ENCODE results near the gene STK10. TPM values are rescaled to one million over a fixed set of nuclear protein-coding genes. Genes with fewer than 3 reads are reported as not detected.

STK10 gene
- total RNA-seq, 2 experiments from 2014 or later: 98.2 to 104 TPM

DNA sequence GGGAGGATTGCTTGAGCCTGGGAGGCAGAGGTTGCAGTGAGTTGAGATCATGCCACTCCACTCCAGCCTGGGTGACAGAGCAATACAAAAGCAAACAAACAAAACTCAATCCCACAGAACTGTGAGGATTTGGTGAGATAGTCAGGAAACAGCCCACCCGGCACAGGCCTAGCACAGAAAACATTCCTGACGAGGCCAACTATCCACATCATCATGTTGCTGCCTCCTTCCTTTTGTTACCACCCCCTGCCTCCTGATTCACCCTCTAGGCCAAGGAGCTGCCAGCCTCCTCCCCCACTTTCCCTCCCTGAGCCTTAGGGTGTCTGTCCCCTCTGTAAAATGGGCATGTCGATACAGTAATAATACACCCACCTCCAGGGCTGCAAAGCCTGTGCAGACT lies 39.0 kb downstream of the STK10 start:
- Mint-ChIP-seq H3K27ac (peak overlapping the region; percentile 61), H3K27me3 (no peaks in the 10 kb centered on the region), H3K4me1 (ENCODE audit: low read depth) (peaks cover 84% of the 10 kb centered on the region), H3K36me3 (peaks cover 24% of the 10 kb centered on the region), H3K4me3 (no peak overlapping the region), H3K9me3 (no peaks in the 10 kb centered on the region)
- POLR2A ChIA-PET: interaction anchor here (0.6 kb wide), 1 partner anchor 38 kb away, joined by 3 read pairs; no protein-coding TSS in a partner anchor
- intact Hi-C loops (cut with micrococcal nuclease): no loop called here
- CTCF ChIA-PET: no interaction called here
- no peak for DNase-seq

DNA sequence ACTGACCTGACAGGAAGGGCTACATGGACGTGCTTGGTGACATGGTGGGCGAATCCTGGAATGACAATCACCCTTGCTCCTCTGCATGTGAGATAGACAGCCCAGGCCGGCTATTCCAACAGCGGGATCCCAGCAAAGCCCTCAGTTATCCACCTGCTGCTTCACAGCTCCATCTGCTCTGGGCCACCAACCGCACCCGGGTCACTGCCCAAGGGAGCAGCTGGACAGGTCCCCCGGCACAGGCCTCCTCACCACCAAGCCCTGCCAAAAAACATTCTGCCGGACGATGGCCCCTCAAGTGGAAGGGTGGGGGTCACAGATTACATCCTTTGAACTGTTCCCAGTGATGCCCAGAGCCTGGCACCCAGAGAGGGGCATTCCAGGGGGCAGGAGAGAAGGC lies 39.6 kb downstream of the STK10 start:
- intact Hi-C loops (cut with micrococcal nuclease): no loop called here
- Mint-ChIP-seq H3K27me3 (no peaks in the 10 kb centered on the region), H3K9me3 (no peaks in the 10 kb centered on the region), H3K27ac (peak overlapping the region; percentile 53), H3K36me3 (peaks cover 19% of the 10 kb centered on the region), H3K4me3 (no peak overlapping the region), H3K4me1 (ENCODE audit: low read depth) (peaks cover 85% of the 10 kb centered on the region)
- CTCF ChIA-PET: no interaction called here
- DNase-seq: no peak
- POLR2A ChIA-PET: interaction anchor here (0.6 kb wide), 1 partner anchor 39 kb away, joined by 3 read pairs; no protein-coding TSS in a partner anchor

DNA sequence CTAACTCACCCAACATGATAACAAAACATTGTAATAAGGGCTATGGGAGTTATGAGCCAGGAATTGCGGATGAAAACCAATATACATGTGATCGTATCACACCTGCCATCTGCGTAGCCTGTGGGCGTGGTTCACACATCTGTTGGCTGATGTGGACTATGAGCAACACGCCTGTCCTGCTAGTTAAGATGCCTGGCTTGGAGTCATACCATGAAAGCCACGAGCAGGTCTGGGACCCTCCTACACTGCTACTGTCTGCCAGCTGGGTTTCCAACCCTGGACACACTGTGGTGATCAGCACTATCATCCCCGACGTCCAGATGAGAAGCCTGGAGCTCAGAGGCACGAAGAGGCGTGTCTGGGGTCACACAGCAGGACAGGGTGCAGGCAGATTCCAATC lies 40.2 kb downstream of the STK10 start:
- no peak overlapping the region for H3K4me3 Mint-ChIP-seq
- H3K36me3 Mint-ChIP-seq: peaks cover 16% of the 10 kb centered on the region
- DNase-seq: peak; percentile 36
- H3K9me3 Mint-ChIP-seq: no peaks in the 10 kb centered on the region
- peaks cover 86% of the 10 kb centered on the region for H3K4me1 Mint-ChIP-seq (ENCODE audit: low read depth)
- intact Hi-C loops (cut with micrococcal nuclease): no loop called here
- H3K27me3 Mint-ChIP-seq: no peaks in the 10 kb centered on the region
- H3K27ac Mint-ChIP-seq: peak overlapping the region; percentile 69
- ChIA-PET POLR2A (no interaction called here), CTCF (no interaction called here)

DNA sequence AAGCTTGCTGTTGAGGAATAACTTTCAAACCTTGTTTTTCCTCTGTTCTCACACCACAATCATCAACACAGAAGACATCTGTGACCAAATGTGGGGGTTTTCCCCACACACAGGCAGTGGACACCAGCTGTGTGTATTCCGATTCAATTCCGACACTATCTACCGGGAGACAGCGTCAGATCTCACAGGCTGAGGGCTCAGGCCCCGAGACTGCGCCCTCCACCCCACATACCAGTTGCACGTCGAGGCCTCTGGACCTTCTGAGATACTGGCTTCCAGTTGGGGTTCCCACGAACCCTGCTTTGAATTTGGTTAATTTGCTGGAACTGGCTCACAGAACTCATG lies 41.3 kb downstream of the STK10 start:
- intact Hi-C loops (cut with micrococcal nuclease): no loop called here
- no peak for DNase-seq
- H3K36me3 Mint-ChIP-seq: peaks cover 13% of the 10 kb centered on the region
- ChIA-PET POLR2A (no interaction called here), CTCF (interaction anchor here (0.7 kb wide), 1 partner anchor 9 kb away, joined by 3 read pairs; no protein-coding TSS in a partner anchor)
- peak overlapping the region; percentile 69 for H3K27ac Mint-ChIP-seq
- no peak overlapping the region for H3K4me3 Mint-ChIP-seq
- H3K9me3 Mint-ChIP-seq: no peaks in the 10 kb centered on the region
- H3K4me1 Mint-ChIP-seq (ENCODE audit: low read depth): peaks cover 90% of the 10 kb centered on the region
- H3K27me3 Mint-ChIP-seq: no peaks in the 10 kb centered on the region

DNA sequence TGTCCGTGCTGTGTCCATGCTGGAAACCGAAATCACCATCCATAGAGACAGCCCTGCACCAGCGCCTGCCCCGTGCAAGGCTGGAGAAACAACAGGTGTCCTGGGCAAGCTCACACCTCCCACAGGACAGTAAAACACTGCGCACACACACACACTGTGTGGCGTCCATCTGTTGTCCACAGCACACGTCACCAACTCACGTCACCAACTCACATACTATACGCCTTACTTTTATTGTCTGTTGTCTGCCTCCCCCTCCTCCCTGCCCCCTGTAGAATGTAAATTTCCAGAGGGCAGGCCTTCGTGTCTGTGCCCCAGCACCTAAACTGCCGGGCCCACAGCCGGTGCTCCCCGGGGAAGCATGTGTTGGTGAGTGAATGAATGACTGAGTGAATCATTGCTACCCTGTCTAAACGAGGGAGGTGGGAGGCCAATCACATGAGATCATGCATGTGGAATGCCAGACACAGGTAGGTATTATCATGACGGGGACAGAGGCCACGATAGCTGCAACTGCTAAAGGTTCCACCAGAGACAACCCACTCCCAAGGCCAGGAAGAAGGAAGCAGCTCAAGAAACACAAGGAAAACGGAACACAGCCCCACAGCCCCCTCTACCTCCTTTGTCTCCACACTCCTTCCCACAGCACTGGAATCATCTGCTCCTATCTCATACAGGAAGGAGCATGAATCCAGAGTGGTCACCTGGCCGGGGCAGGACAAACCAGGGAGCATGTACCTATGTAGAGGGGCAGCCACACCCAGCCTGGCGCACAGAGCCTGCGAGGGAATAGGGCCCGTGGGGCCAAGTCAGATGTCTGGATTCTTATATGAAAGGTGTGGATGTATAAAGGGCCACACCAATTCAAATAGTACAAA lies 41.9 kb downstream of the STK10 start:
- intact Hi-C loops (cut with micrococcal nuclease): no loop called here
- H3K4me1 Mint-ChIP-seq (ENCODE audit: low read depth): peaks cover 87% of the 10 kb centered on the region
- H3K9me3 Mint-ChIP-seq: no peaks in the 10 kb centered on the region
- peaks cover 10% of the 10 kb centered on the region for H3K36me3 Mint-ChIP-seq
- no peak overlapping the region for H3K4me3 Mint-ChIP-seq
- ChIA-PET CTCF (interaction anchor here (0.7 kb wide), 1 partner anchor 10 kb away, joined by 3 read pairs; no protein-coding TSS in a partner anchor), POLR2A (no interaction called here)
- H3K27ac Mint-ChIP-seq: peak overlapping the region; percentile 62
- DNase-seq: no peak
- H3K27me3 Mint-ChIP-seq: no peaks in the 10 kb centered on the region

DNA sequence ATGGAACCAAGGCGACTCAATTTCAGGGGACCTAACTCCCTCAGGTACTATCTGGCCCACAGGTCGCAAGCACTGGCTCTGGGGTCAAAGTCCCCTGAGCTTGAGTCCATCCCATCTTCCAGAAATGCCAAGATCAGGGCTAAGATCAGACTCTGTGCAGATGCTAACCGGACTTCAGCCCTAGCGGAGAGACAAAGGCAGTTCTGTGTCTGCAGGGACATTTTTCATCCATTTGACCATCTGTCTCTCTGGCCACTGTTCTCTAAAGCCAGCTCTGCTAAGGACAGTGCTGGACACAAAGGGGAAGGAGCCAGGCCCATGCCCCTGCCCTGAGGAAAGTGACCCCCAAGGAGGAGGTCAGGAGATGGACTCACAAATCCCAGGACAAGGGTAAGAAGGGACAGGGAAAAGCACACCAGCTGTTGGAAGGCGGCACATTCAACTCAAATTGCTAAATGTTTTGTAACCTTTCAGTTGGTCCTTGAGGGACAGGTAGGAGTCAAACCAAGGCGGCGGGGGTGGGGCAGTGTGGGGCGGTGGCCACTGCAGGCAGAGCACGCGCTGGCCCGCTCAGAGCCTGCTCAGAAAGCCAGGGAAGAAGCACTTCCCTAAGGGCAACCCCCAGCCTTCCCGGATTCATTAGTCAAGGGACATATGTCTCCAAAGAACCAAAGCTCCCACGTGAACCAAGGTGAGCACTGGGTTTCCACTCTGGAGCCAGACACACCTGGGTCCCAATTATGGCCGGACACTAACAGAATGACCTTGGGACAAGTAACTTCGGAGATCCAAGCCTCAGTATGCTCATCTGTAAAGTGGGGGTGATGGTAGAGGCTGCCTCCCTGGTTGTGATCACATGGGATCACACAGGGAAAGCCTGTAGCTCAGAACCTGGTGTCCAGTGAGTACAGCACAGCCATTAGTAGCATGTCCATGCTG lies 42.8 kb downstream of the STK10 start:
- H3K4me3 Mint-ChIP-seq: no peak overlapping the region
- no peaks in the 10 kb centered on the region for H3K27me3 Mint-ChIP-seq
- no peak for DNase-seq
- peak overlapping the region; percentile 61 for H3K27ac Mint-ChIP-seq
- H3K9me3 Mint-ChIP-seq: no peaks in the 10 kb centered on the region
- H3K36me3 Mint-ChIP-seq: peaks cover 5% of the 10 kb centered on the region
- ChIA-PET POLR2A (no interaction called here), CTCF (no interaction called here)
- intact Hi-C loops (cut with micrococcal nuclease): no loop called here
- peaks cover 84% of the 10 kb centered on the region for H3K4me1 Mint-ChIP-seq (ENCODE audit: low read depth)

DNA sequence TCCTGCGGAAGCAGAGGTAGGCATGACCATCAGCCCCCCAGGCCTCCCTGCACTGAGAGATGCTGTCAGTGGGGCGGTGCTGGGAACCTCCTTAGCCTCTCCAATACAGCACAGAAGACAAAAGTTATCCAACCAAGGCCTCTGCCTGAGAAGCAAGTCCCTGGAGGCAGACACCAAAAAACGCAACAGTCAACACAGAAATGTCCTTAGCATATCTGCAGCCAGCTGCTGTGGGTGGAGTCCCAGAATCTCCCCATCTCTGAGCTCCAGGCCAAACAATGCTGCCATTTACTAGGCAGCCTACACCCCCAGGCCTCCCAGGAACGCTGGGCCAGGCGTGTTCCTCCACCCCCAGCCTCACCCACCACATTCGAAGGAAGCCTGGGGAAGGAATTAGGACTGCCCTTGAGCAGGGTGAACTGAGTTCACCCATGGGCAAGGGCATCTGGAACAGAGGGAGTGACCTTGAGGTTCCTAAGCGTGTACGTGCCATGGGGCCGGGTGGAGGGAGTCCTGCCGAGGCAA lies 43.7 kb downstream of the STK10 start:
- CTCF ChIA-PET: no interaction called here
- POLR2A ChIA-PET: no interaction called here
- Mint-ChIP-seq H3K27me3 (no peaks in the 10 kb centered on the region), H3K9me3 (no peaks in the 10 kb centered on the region), H3K4me3 (no peak overlapping the region), H3K36me3 (peaks cover 13% of the 10 kb centered on the region), H3K27ac (peak overlapping the region; percentile 61), H3K4me1 (ENCODE audit: low read depth) (peaks cover 88% of the 10 kb centered on the region)
- DNase-seq: no peak
- intact Hi-C loops (cut with micrococcal nuclease): no loop called here

DNA sequence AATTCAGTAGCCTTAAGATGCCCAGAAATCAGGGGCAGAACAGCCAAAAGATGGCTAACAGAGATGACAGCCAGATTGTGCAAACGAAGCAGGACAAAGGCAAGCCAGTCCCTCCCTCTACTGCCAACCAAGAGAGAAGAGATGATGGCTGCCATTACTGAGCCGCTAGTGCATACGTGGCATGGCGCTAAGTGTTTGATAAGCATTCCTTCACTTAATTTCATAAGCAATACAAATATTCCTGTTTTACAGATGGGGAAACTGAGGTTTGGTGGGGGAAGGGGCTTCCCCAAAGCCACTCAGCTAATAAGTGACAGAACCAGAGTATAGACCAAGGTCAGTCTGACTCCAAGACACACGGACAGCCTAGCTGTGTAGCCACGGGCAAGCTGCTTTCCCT lies 44.1 kb downstream of the STK10 start:
- Mint-ChIP-seq H3K9me3 (no peaks in the 10 kb centered on the region), H3K27ac (peak overlapping the region; percentile 61), H3K4me3 (no peak overlapping the region), H3K4me1 (ENCODE audit: low read depth) (peaks cover 87% of the 10 kb centered on the region), H3K27me3 (no peaks in the 10 kb centered on the region), H3K36me3 (peaks cover 13% of the 10 kb centered on the region)
- intact Hi-C loops (cut with micrococcal nuclease): no loop called here
- ChIA-PET POLR2A (no interaction called here), CTCF (no interaction called here)
- DNase-seq: no peak

DNA sequence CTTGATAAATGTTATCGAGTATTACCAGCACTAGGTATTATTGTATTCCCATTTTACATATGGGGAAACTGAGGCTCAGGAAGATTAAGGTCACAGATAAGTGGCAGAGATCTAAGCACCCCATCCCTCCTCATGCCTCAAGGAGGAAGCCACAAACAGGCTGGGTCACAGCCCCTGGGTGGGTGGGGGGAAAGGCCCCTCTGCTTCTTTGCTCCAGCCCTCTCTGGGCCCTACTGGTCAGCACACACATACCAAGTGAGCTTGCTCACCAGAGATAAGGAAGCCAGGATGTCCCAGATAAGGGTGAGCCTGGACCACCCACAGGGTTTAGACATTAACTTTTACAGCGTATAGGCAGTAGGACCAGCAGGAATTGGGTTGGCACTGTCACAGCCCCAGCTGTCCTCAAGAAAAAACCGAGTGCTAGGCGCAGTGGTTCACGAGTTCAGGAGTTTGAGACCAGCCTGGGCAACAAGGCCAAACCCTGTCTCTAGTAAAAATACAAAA lies 45.3 kb downstream of the STK10 start:
- Mint-ChIP-seq H3K36me3 (peaks cover 7% of the 10 kb centered on the region), H3K4me1 (ENCODE audit: low read depth) (peaks cover 78% of the 10 kb centered on the region), H3K9me3 (no peaks in the 10 kb centered on the region), H3K27ac (peak overlapping the region; percentile 58), H3K27me3 (no peaks in the 10 kb centered on the region), H3K4me3 (no peak overlapping the region)
- ChIA-PET POLR2A (no interaction called here), CTCF (no interaction called here)
- intact Hi-C loops (cut with micrococcal nuclease): no loop called here
- no peak for DNase-seq

DNA sequence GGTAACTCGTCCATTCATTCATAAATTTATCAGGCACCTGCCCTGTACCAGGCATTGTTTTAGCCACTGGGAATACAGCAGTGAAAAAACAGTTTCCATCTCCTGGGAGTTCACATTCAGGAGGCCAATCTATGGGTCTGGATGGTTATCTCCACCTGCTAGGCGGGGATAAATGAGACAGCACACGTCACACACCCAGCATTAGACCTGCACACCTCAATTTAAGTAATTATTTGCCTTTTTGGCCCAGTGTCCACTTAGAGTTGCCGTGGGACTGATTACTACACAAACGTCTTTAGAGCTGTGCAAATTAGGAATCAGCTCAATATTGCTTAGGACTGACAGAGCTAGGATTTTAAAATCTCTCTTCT lies 46.1 kb downstream of the STK10 start:
- Mint-ChIP-seq H3K9me3 (peaks cover 4% of the 10 kb centered on the region), H3K27me3 (no peaks in the 10 kb centered on the region), H3K4me1 (ENCODE audit: low read depth) (peaks cover 75% of the 10 kb centered on the region), H3K36me3 (peaks cover 12% of the 10 kb centered on the region), H3K4me3 (no peak overlapping the region), H3K27ac (peak overlapping the region; percentile 21)
- ChIA-PET CTCF (no interaction called here), POLR2A (no interaction called here)
- no peak for DNase-seq
- intact Hi-C loops (cut with micrococcal nuclease): no loop called here

DNA sequence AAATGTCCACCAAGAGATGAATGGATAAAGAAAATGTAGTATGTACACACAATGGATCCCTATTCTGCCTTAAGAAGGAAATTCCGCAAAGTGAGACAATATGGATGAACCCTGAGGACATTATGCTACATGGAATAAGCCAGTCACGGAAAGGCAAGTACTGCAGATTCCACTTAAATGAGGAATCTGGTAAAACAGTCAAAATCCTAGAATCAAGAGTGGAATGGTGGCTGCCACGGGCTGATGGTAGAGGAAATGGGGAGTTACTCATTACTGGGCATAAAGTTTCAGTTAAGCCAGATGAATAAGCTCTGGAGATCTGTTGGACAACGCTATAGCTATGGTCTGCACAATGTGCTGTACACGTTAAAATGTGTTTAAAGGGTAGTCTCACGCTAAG lies 47.2 kb downstream of the STK10 start:
- no peak for DNase-seq
- H3K36me3 Mint-ChIP-seq: peaks cover 13% of the 10 kb centered on the region
- no peaks in the 10 kb centered on the region for H3K27me3 Mint-ChIP-seq
- H3K9me3 Mint-ChIP-seq: peaks cover 4% of the 10 kb centered on the region
- intact Hi-C loops (cut with micrococcal nuclease): no loop called here
- POLR2A ChIA-PET: no interaction called here
- peaks cover 67% of the 10 kb centered on the region for H3K4me1 Mint-ChIP-seq (ENCODE audit: low read depth)
- CTCF ChIA-PET: no interaction called here
- H3K4me3 Mint-ChIP-seq: no peak overlapping the region
- peak overlapping the region; percentile 30 for H3K27ac Mint-ChIP-seq

DNA sequence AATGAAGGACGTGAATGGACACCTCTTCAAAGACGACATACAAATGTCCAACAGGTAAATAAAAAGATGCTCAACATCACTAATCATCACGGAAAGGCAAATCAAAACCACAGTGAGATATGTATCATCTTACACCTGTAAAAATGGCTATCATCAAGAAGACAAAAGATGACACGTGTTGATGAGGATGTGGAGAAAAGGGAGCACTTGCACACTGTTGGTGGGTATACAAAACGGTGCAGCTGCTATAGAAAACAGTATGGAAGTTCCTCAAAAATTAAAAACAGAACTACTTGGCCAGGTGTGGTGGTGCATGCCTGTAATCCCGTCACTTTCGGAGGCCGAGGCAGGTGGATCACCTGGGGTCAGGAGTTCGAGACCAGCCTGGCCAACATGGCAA lies 47.9 kb downstream of the STK10 start:
- H3K27me3 Mint-ChIP-seq: no peaks in the 10 kb centered on the region
- POLR2A ChIA-PET: no interaction called here
- intact Hi-C loops (cut with micrococcal nuclease): no loop called here
- peaks cover 4% of the 10 kb centered on the region for H3K9me3 Mint-ChIP-seq
- CTCF ChIA-PET: no interaction called here
- H3K4me1 Mint-ChIP-seq (ENCODE audit: low read depth): peaks cover 68% of the 10 kb centered on the region
- H3K36me3 Mint-ChIP-seq: peaks cover 13% of the 10 kb centered on the region
- peak overlapping the region; percentile 78 for H3K27ac Mint-ChIP-seq
- no peak for DNase-seq
- H3K4me3 Mint-ChIP-seq: no peak overlapping the region
